ENCODE measurements around the gene CHN1.

The CHN1 gene

DNA sequence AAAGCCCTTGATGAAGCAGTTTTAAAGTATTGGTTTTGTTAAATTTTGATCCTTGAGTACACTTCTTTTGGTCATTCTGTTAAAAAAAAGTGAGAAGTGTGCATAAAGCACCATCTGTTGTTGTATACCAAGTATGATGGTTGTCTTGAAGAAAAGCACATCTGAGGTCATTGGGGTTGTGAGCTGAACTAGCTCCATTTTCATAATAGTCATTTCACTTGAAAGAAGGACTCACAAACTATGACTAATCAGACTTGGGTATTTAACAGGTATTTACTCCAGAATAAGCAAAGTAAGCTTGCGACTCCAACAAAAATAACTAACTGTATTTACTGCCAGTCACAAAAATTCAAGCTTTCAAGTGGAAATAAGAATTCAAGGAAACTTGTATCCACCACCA is 35.1 kb downstream of the CHN1 start:
- no peak for DNase-seq

DNA sequence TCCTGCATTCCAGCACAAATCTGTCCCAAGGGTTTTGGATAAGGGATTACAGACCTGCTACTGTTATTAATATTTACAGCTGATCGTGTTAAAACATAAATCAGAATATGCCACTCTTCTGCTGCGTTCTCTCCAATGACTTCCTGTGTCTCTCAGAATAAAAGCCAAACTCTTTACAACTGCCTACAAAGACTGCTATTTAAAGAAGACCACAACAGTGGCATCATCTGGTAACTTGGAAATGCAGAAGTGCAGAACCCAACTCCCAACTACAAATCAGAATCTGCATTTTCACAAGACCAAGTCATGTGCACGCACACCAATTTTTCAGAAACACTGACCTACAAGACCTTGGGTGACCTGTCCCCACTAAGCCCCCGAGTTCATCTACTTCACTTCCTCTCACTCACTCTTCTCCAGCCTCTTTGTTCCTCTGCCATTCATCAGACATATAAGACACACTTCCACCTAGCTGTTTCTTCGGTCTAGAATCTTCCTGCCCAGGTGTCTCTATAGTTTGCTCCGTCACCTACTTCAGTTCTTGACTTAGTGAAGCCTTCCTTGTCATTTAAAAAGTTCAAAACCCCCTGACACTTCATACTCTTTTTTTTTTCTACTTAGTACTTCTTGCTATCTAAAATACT is 36.0 kb downstream of the CHN1 start:
- DNase-seq = no peak

DNA sequence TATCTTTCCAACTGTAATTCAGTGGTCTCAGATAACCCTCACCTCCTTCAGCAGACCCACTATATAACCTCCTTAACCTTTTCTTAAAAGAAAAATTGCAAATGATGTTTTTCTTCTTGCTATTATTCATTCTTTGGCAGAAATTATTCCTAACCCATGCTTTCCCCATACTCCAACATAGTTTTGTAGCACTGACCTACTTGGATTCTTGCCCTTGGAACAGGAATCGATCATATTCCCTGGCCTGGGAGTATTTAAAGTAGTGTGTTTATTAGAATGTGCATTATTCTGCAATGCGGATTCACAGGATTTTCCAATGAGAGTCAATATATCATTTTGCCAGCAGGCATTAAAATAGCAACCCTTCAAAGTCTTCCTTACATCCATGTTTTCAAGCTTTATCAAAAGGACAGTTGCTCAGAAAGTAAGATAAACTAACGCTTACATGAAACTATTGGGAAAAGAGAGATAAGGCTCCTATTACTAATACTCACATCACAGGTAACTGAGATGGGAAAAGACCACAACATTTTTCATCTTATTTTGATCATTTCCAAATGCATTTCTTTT is 37.4 kb downstream of the CHN1 start:
- no peak for DNase-seq

DNA sequence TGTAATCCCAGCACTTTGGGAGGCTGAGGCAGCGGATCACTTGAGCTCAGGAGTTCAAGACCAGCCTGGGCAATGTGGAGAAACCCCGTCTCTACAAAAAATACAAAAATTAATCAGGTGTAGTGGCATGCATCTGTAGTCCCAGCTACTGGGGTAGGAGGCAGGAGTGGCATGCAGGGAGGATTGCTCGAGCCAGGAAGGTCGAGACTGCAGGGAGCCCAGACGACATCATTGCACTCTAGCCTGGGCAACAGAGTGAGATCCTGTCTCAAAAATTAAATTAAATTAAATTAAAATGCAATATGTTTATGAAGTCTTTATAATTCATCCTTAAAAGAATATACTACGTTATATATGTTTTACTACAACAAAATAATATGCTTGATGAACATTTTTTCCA is 38.1 kb downstream of the CHN1 start:
- no peak for DNase-seq

DNA sequence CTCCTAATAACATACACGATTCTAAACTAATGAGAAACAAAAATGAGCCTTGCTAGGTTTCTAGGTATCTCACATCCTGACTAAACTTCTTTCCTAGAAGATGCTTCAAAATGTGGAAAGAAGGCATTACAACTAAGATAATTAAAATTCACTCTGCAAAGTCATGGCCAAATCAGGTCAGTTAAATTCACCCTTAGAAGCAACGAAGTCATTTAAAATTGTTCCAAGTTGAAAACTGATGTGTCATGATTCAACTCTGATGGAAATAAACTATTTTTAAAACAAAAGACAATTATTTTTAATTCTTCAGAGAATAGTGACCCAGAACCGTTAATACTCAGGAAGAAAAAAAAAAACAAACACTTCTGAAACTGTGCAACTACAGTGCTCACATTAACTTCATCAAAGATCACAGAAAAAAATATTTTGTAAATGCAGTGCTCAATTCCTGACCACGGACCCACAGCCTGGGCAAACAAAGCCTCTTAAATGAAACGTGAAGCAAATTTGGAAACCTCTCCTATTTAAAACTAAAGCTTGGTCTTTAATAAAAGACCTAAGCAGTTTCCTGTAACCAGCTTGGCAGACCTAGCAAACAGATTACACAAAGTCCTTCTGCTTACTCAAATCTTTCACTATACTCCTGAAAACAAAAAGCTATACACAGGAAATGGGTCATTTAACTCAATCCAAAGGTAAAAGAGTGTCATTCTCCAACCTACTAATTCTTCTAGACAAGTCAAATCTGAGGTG is 39.0 kb downstream of the CHN1 start:
- no peak for DNase-seq

DNA sequence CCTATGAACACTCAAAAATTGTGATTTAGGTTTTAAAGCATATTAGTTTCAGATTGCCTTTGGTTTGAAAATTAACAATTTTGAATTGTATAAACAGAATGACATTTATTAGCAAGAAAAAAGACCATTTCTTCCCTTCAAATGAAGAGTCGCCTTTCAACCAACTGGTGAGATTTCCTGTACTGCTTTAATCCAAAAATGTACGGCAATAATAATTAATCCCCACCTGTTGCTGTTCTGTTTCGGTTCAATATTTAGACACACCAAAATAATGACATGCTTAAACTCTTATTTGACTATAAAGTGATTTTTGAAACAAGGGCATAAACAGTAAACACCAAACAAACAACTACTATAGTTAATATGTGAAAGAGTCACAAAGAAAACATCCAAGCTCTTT is 39.6 kb downstream of the CHN1 start:
- no peak for DNase-seq

DNA sequence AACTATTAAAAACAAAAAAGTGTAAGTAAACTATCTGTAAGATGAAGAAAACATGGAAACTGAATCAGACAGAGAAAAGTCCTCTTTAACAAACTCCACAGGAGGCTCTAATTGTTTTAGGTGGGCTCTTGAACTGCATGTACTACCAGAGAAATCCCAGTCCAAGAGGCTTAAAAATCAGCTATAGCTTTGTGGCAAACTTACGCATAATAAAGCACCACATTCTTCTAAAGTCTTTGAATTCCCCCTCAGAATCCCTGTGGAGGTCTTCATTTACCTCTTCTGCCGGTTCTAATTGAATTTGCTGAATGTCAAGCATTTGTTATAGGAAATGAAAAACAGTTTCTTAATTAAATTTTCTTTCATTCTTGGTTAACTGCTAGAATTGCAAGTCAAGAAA is 40.8 kb downstream of the CHN1 start:
- DNase-seq = no peak

DNA sequence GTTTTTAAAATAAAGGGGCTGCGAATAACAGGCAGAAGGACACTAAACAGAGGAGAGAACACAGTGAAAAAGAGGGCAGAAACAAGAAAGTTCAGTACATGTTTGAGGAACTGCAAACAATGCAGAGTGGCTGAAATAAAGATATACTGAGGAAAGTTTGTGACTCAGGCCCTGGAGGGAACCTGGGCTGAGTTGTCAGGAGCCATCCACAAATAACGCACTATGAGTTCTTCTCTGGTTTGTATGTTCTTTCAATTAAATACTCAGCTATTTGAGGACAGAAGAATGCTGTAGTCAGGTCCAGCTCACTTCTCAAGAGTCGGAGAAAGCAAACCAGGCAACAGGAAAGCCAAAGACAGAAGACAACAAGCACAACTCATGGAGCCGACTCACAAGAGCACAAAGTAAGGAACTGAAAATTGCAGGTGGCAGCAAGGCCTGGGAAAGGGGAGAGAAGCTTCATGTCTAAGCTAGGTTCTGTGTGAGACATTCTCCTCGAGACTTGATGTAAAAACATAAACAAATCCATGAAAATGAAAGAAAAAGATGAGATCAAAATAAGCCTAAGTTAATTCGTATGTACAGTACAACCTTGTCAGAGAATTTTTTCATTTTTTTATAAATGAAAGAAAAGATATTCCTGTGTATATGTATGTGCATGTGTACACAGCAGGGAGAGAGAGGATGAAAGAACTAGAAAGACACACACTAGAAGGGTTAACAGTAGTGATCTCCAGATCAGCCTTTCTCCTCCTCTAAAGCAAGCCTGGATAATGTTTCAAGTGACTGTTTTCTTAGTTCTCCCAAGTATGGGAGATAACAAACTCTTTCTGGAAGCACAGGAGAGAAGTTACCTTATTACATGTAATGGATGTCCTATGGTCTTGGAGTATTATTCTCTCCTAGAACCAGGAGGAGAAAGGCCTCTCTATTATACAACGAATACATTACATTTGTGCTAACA is 41.5 kb downstream of the CHN1 start:
- no peak for DNase-seq

DNA sequence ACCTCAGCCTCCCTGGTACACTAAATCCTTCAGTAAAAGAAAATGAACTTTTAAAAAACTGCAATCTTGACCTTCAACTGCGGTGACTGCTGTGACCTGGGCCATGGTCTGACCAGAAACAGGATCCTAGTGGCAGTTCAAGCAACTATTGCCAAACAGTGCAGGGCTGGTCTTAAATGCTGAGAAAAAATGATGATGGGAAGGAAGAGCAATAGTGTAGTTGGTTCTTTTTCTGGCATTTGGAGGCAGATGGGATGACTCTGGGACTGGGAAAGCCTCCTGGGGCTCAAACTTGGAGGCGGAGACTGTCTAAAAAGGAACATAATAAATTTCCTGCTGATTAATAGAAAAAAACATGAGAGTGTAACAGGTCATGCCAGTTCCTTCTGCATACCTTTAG is 45.4 kb downstream of the CHN1 start:
- DNase-seq = no peak

DNA sequence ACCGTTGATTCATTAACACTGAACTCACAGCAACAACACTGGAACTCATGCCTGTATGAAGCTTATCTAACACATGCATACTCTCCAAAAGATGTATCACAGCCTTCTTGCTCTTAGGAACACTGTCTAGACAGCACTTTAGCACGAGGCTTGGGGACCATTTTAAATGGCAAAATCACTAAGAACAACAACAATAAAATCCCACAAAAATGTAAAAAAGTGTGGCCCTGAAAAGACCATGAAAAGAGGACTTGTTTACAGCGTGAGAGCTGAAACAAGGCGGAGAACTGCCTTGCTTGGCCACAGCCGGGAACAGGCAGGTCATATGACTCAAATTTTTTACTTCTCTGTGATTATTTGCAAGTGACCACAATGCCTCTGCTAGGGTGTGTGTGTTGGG is 48.1 kb downstream of the CHN1 start:
- no peak for DNase-seq

DNA sequence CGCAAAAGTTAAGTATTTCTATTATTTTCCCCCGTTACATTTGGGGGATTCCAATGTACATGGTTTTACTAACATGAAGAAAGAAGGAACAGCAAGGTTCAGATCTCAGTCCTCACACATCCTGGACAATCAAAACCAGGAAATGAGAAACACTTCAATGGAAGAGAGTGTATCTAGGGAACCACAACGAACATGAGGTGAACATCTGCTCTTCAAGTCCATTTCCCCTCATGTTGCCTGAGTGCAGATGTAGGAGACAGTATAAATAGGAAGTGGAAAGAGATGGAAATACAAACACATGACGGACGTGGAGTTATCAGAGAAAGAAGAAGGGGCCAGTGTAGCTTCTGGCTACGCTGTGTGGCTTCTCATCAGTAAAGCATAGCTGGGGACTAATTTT is 52.6 kb downstream of the CHN1 start:
- no peak for DNase-seq

DNA sequence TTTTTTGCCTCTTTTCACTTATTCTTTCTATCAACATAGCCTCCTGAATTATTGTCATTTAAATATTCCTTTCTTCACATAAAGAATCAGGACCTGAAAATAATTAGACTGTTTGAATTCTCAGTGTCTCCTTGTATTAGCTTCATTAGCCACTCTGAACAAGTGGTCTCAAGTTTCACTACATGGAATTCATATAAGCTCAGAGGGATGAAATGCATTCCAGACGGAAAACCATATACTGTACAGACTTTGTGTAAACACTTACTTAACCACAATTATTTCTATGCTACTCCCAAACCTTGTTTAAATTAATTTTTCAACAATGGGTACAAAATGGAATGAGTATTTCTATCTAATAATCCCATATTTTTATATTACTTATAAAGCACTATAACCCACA is 53.4 kb downstream of the CHN1 start:
- no peak for DNase-seq

DNA sequence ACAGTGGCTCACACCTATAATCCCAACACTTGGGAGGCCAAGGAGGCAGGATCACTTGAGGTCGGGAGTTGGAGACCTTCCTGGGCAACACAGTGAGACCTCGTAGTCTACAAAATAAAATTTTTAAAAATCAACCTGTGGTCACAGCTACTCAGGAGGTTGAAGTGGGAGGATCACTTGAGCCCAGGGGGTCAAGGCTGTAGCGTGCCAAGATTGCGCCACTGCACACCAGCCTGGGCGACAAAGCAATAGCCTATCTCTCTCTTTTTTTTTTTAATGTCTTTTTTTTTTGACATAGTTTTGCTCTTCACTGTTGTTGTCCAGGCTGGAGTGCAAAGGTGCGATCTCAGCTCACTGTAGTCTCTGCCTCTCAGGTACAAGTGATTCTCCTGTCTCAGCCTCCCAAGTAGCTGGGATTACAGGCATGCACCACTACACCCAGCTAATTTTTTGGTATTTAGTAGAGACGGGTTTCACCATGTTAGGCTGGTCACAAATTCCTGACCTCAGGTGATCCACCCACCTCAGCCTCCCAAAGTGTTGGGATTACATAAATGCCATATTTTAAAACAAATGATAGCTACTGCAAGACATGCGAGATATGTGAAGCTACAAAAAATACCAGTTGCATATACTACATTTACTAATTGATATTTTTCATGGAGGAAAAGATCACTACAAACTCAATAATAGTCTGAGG is 55.0 kb downstream of the CHN1 start:
- no peak for DNase-seq

DNA sequence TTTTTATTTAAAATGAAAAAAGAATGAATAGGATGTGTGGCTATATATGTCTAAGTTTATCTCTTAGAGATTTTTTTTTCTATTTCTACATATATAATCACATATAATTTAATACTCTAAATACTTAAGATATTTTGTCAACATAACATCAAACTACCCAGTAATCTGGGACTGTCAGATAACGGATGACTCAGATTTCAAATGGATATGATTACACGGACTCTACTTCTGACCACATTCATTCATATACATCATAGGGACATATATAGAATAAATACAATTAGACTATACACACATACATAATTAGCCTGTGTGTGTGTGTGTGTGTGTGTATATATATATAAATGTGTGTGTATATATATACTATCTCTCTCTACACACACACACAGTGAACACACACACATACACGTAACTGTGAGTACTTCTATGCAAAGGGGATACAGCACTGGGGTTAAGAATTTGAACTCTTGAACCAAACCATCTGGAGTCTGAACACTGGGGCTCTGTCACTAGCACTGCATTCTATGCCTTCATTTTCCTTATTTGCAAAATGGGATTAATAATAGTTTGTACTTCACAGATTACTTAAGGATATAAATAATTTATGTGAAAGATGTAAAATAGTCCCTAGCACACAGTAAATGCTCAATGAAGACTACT is 59.5 kb downstream of the CHN1 start:
- DNase-seq = no peak

DNA sequence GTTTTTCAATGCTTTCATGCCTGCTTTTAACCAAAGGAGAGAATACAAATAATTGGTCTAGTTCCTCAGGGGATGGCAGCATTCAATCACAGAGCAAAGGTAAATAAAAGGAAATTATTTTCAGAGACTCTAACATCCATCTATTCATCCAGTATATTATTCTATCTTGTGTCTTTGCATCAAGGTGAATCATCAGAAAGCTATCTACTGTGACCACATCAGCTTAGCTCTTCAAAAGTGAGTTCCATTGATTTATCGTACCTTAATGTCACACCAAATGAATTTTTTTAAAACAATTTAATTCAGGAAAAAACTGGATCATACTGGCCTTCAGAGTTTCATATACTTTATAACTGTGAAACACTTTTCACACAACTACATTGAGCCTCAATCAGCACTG is 66.1 kb downstream of the CHN1 start:
- no peak for DNase-seq

DNA sequence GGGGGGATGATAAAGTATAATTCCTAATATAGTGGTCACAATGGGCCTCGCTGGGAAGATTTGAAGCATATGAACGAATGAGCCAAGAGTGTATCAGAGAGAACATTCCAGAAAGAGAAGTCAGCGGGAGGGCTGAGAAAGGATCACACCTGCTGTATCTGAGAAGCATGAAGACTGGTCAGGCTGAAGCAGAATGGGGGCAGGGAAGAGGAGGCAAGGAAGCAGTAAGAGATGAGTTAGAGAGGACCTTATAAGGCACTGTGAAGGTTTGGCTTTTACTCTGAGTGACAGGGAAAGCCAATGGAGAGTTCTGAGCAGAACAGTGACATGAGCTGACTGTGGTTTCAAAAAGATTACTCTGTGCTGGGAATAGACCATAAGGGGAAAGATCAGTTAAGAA is 73.5 kb downstream of the CHN1 start:
- no peak for DNase-seq

DNA sequence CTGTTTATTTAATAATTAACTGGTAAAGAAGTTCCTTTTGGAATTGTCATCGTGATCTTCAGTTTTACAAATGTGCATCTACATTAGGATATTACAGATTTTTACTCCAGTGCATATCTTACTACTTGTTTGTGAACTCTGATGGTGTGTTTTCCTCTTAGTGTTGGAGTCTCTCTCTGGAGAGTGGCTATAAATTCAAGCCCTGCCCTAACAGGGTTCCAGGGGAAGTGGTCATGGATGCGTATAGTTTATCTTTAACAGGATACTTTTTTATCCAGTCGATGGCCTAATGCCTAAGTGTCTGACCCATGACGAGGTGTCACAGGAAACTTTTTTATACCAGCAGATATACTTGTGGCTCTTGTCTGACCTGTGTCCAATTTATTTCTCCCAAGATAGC is 75.4 kb downstream of the CHN1 start:
- DNase-seq = no peak

DNA sequence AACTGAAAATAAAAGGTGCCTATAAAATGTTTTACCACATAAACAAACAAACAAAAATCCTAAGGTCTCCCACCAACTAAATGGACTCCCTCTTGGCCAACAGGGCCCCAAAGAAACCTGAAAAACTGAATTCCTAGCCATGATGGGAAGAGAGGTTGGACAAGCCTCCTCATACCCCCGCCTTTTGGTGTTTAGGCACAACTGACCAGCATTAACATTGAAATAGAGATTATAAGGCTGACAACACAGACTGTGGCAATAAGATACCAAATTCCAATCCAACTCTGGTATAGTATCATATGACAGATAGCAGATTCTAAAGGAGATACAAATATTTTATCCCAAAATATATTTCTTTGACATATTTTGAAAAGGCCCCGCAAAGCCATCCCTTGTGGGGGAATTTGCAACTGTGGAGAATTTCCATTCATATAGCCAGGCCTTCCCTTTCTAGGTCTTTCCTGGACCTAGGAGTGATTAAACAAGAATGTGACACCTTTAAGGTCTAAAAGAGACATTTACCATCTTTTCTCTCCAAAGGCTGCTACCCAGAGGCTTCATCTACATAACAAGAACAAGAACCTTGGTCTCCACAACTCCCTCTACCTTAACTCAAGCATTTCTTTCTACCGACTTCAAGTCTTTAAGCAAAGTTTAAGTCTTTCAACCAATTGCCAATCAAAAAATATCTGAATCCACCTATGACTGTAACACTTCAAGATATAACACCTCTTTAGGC is 80.0 kb downstream of the CHN1 start:
- no peak for DNase-seq

DNA sequence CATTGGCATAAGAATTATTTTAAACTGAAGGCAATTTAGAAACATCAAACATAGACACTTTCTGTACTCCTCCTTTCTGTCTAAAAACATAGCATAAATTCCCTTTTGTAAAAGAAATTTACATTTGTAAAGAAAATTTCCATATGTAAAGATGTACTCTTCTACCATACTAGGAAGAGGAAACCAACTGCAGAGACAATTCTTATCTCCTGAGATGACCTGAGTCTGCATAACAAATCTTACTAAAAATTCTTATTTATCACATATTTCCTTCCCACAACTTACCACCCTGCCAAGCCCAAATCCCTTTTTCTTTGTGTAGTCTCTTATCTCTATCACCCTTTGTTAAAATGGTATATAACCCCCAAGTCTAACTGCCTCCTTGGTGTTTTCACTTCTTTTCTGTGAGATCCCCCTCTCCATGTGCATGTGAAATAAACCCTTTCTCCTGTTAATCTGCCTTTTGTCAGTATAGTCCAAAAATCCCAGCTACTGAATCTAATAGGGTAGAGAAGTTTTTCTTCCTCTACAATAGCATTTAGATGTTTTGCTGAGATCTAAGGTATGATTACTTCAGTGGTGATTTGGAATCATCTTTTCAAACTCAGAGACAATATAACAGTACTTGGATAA is 81.0 kb downstream of the CHN1 start:
- no peak for DNase-seq

DNA sequence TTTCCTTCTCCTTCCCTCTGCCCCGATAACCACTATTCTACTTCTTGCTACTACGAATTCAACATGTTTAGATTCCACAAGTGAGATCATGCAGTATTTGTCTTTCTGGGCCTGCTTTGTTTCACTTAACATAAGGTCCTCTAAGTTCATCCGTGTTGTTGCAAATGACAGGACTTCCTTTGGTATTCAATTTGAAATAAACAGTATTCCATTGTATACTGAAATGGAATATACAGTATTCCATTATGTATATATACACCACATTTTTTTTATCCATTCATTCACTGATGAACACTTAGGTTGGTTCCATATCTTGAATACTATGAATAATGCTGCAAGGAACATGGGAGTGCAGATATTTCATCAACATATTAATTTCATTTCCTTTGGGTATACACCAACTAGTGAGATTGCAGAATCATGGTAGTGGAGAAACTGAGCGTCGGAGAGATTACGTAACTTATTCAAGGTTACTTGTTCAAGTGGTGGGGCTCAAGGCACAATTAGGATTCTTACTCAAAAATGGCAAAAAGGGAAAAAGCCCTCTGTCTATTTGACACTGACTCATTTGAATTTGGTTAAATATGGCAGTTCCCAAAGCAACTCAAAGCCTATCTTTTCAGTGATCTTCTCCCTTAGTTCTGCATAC is 85.1 kb downstream of the CHN1 start:
- DNase-seq = no peak

Data from central memory CD4-positive, alpha-beta T cell (primary cell).